ENCODE measurements around the gene ZNRF1.
A peak's percentile ranks its signal among the peaks of the same experiment; 100 is the strongest.
"Not testable (repeated sequence)": the region's sequence is repeated elsewhere in the genome, so short reads cannot be mapped to it uniquely, and the experiment has no call there.

The ZNRF1 gene

GRCh38 chr16:75080205-75081029, 81.6 kb downstream of the ZNRF1 start:
- no peak for DNase-seq

GRCh38 chr16:75081179-75081859, 82.5 kb downstream of the ZNRF1 start:
- no peak for DNase-seq

GRCh38 chr16:75083813-75084212, 85.0 kb downstream of the ZNRF1 start:
- DNase-seq, result no peak

- no peak for DNase-seq
Observed at GRCh38 chr16:75085556-75085955, 86.7 kb downstream of the ZNRF1 start.

GRCh38 chr16:75086281-75086680, 87.5 kb downstream of the ZNRF1 start:
- no peak for DNase-seq

- DNase-seq, result no peak
Observed at GRCh38 chr16:75086688-75087374, 88.0 kb downstream of the ZNRF1 start.

- DNase-seq, result no peak
Observed at GRCh38 chr16:75087375-75087979, 88.7 kb downstream of the ZNRF1 start.

- DNase-seq, result no peak
Observed at GRCh38 chr16:75088216-75088615, 89.4 kb downstream of the ZNRF1 start.

GRCh38 chr16:75088934-75089333, 90.1 kb downstream of the ZNRF1 start:
- DNase-seq, result no peak

- DNase-seq, result no peak
Observed at GRCh38 chr16:75089486-75090202, 90.8 kb downstream of the ZNRF1 start.

- DNase-seq, result not testable (repeated sequence)
Observed at GRCh38 chr16:75090899-75091298, 92.1 kb downstream of the ZNRF1 start.

GRCh38 chr16:75091619-75092018, 92.8 kb downstream of the ZNRF1 start:
- DNase-seq, result not testable (repeated sequence)

- DNase-seq, result no peak
Observed at GRCh38 chr16:75092777-75093176, 94.0 kb downstream of the ZNRF1 start.

- no peak for DNase-seq
Observed at GRCh38 chr16:75093598-75094540, 95.0 kb downstream of the ZNRF1 start.

- no peak for DNase-seq
Observed at GRCh38 chr16:75095204-75095621, 96.4 kb downstream of the ZNRF1 start.

GRCh38 chr16:75096656-75097055, 97.8 kb downstream of the ZNRF1 start:
- DNase-seq, result no peak

GRCh38 chr16:75097191-75097761, 98.5 kb downstream of the ZNRF1 start:
- no peak for DNase-seq

GRCh38 chr16:75097941-75098901, 99.4 kb downstream of the ZNRF1 start:
- DNase-seq, result peak; percentile 85

- no peak for DNase-seq
Observed at GRCh38 chr16:75099075-75099667, 100.3 kb downstream of the ZNRF1 start.

Data from activated naive CD4-positive, alpha-beta T cell treated with Interleukin-2 at 50 U/mL for 16 hours (primary cell).